AG08396 (cell line): ENCODE data around the gene TP53TG3.
"Not testable (repeated sequence)": the region's sequence is repeated elsewhere in the genome, so short reads cannot be mapped to it uniquely, and the experiment has no call there.

Experiments used
- DNase-seq: peaks from one replicate; pipeline ENCODE4 v3.0.0; 2012; ENCODE audit warnings: low spot score, mixed read lengths

Gene TP53TG3, protein sequence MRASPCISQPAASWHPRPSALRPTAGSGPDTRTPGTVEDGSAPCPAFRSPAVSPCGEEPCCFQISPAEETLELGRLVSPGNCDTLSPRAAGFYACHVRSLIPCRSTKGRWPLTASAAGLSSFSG

DNA sequence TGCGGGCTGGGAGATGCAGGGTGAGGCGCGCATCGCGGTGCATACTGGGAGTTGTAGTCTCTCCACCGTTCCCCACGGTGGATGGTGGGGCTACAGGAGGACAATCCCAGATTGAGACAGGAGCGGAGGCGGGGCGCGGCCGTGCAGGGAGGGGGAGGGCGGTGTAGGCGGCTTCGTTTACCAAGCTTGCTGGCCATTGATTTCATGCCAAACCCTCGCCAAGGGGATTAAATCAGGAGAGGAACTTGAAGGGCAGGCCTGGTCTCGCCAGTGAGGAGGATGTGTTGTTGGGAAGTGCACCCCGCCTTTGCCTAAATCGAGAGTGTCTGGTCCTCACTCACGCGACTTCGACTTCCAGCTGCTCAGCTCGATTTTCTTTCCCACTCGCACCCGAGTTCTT, at the start of gene TP53TG3:
TP53TG3 (minus strand) TSS at position 101 of the 400 bp plus-strand sequence; CDS start at position 33, 68 bp downstream.
- not testable (repeated sequence) for DNase-seq

DNA sequence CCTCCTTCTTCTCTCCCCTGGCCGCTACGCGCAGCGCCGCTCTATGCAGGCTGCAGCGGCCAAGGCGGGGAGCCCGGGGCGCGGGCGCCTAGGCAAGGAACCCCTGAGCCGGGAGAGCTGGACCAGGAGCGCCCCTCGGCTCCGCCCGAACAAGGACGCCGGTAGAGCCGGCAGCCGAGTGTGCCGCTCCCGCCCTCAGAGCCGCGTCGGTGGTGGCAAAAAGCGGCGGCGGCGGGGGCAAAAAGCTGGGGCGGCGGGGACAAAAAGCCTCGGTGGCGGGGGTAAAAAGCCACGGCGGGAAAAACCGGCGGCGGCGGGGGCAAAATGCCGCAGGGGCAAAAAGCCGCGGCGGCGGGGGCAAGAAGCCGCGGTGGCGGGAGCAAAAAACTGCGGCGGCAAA, 25.1 kb downstream of the TP53TG3 start:
- not testable (repeated sequence) for DNase-seq

DNA sequence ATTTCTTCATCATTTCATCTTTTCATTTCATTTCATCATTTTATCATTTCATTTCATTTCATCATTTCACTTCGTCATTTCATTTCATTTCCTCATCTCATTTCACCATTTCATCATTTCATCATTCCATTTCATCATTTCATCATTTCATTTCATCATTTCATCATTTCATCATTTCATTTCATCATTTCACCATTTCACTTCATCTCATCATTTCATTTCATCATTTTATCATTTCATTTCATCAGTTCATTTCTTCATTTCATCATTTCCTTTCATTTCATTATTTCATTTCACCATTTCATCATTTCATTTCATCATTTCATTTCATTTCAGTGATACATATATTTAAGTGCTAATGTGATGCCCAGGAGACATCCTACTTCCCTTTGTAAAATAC, 28.4 kb downstream of the TP53TG3 start:
- not testable (repeated sequence) for DNase-seq

DNA sequence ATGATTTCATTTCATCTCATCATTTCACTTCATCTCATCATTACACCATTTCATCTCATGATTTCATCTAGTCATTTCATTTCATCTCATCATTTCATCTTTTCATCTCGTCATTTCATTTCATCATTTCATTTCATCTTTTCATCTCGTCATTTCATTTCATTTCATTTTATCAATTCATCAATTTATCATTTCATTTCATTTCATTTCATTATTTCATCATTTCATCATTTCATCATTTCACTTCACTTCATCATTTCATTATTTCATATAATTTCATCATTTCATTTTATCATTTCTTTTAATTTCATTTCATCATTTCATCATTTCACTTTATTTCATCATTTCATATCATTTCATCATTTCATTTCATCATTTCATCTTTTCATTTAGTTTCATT, 29.2 kb downstream of the TP53TG3 start:
- not testable (repeated sequence) for DNase-seq

DNA sequence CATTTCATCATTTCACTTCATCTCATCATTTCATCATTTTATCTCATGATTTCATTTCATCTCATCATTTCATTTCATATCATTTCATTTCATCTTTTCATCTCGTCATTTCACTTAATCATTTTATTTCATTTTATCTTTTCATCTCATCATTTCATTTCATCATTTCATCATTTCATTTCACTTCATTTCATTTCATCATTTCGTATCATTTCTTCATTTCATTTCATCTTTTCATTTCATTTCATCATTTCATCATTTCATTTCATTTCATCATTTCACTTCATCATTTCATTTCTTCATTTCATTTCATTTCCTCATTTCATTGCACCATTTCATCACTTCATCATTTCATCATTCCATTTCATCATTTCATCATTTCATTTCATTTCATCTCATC, 29.8 kb downstream of the TP53TG3 start:
- DNase-seq = not testable (repeated sequence)

DNA sequence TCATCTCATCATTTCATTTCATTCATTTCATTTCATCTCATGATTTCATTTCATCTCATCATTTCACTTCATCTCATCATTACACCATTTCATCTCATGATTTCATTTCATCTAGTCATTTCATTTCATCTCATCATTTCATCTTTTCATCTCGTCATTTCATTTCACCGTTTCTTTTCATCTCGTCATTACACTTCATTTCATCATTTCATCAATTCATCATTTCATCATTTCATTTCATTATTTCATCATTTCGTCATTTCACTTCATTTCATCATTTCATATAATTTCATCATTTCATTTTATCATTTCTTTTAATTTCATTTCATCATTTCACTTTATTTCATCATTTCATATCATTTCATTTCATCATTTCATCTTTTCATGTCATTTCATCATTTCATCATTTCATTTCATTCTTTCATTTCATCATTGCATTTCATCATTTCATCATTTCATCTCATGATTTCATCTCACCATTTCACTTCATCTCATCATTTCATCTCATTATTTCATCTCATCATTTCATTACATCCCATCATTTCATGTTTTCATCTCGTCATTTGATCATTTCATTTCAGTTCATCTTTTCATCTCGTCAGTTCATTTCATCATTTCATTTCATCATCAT, 30.6 kb downstream of the TP53TG3 start:
- not testable (repeated sequence) for DNase-seq

DNA sequence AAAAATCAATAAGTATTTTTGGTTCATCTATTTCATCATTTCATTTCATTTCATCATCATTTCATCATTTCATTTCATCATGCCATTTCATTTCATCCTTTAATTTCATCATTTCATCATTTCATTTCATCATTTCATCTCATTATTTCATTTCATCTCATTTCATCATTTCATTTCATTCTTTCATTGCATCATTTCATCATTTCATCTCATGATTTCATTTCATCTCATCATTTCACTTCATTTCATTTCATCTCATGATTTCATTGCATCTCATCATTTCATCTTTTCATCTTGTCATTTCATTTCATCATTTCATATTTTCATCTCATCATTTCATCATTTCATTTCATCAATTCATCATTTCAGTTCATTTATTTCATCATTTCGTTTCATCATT, 31.2 kb downstream of the TP53TG3 start:
- DNase-seq = not testable (repeated sequence)

DNA sequence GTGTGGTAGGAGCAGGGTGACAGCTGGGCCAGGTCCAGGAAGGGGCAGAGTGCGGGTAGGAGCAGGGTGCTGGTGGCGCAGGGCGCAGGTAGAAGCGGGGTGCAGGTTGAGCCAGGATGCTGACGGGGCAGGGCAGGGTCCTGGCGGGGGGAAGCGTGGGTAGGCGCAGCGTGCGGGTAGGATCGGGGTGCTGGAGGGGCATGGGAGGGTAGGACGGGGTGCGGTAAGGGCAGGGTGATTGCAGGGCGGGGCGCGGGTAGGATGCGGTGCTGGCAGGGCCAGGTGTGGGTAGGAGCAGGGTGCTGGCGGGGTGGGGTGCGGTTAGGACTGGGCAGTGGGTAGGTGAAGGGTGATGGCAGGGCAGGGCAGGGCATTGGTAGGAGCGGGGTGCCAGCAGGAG, 38.4 kb downstream of the TP53TG3 start:
- not testable (repeated sequence) for DNase-seq

DNA sequence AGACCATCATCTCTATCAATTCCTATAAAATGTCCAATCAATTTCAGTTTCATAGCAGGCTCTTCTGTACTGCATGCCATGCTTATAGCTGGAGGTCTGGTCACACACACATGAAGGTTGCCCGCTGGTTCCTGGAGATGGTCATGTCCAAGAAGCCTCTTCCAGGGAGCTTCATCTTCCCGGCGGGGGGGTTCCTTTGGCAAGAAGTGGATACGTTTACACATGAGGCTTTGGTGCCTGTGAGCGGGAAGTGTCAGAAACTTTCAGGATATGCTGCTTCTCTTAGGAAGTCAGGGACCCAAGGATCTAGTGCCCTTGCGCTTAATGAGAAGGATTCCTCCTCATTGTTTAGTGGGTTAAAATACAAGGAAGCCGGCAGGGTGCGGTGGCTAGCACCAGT, 43.9 kb downstream of the TP53TG3 start:
- not testable (repeated sequence) for DNase-seq
